ENCODE measurements around the gene KCNH4.
"Not testable (repeated sequence)": the region's sequence is repeated elsewhere in the genome, so short reads cannot be mapped to it uniquely, and the experiment has no call there.

Gene KCNH4

DNA sequence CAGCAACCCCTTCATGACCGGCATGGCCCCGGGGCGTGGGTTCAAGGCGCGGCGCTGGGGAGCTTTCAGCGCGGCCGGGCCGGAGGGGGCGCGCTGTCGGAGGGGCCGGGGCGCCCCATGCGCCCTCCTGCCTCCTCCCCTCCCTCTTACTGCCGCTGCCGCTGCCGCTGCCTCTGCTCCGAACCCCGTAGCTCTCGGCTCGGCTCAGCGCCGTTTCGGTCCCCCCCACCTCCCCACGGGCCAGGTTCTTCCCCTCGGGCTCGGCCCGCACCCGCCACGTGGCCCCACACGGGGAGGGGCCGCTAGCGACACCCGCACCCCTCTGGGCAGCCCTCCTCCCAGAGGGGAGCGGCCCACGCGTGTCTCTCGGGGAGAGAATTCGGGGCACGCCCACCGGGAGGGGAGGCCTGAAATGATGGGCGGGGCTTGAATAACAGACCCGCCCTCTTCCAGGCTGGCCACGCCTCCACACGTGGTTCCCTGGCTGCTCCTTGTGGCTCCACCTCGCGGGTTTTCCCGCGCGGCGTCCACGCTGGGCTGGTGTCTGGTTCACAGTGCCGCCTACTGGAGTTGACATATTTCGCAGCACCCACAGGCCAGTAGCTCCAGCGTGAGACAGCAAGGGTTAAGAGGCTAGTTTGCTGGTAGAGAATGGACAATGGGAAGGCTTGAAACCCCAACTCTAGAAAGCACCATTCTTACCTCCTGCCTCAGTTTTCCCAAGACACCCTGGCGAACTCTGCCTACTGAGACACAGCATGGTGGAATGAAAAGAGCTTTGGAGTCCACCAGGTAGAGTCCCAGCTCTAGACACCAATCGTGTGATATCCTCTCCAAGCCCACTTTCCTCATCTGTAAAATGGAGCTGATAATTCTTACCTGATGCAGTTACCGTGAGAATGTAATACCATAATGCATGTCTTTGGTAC lies at the start of gene KCNH4:
KCNH4 (minus strand) TSS at position 221 of the 929 bp plus-strand sequence; CDS start at position 24, 197 bp downstream.
- DNase-seq (ENCODE audit: low spot score) = peak; percentile 88

GRCh38 chr17:42230225-42230624 lies 49.3 kb upstream of the KCNH4 start:
- no peak for DNase-seq (ENCODE audit: low spot score)

DNA sequence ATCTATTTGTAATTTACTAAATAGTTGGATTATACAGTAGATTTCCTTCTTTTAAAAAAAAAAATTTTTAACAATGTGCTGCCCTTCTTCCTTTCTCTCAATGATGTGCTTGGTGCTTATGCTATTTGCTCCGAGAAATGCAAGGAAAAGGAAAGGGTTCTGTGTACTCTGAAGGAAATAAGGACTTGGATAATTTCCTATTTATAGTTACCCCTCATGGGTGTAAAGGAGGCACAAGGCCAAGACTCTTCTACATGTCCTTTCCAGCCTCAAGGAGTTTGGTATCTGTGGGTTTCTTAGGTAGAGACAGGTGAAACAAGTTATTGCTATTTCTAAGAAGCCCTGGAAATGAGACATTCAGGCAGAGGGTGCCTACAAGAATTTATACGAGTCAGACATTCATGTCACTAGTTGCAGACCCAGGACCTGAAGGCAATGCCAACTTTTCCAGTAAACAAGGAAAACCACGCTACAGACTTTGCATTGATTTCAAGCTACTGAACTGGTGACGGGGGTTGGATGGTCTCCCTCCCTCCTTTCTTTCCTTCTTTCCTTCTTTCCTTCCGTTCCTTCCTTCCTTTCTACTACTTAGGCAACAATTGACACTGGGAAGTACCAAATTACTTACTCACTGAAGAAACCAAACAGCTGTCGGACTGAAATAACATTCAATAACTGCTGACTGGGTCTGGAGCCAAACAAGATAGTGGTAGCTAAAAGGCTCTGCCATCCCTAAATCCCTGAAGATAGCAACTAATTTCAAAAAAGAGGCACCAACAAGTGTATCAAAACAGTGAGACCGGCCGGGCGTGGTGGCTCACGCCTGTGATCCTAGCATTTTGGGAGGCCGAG lies 47.1 kb upstream of the KCNH4 start:
- DNase-seq (ENCODE audit: low spot score) = no peak

GRCh38 chr17:42225646-42226045 lies 44.7 kb upstream of the KCNH4 start:
- DNase-seq (ENCODE audit: low spot score) = no peak

DNA sequence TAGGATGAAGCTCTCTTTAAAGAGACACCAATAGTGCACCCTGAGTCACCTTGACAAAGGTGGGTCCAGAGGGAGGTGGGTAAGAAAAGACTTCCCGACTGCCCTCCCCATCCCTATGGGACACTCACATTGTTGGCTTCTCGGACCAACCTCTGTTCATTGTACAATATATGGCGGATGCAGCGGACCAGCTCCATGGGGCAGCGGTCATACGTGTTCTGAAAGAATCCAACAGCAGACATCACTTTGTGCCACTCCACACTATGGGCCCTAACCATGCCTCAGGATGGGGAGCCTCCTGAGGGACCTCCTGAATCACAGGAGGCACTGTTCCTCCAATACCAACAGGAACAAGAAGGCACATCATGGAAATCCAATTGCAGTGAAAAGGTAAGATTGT lies 43.7 kb upstream of the KCNH4 start:
- no peak for DNase-seq (ENCODE audit: low spot score)

DNA sequence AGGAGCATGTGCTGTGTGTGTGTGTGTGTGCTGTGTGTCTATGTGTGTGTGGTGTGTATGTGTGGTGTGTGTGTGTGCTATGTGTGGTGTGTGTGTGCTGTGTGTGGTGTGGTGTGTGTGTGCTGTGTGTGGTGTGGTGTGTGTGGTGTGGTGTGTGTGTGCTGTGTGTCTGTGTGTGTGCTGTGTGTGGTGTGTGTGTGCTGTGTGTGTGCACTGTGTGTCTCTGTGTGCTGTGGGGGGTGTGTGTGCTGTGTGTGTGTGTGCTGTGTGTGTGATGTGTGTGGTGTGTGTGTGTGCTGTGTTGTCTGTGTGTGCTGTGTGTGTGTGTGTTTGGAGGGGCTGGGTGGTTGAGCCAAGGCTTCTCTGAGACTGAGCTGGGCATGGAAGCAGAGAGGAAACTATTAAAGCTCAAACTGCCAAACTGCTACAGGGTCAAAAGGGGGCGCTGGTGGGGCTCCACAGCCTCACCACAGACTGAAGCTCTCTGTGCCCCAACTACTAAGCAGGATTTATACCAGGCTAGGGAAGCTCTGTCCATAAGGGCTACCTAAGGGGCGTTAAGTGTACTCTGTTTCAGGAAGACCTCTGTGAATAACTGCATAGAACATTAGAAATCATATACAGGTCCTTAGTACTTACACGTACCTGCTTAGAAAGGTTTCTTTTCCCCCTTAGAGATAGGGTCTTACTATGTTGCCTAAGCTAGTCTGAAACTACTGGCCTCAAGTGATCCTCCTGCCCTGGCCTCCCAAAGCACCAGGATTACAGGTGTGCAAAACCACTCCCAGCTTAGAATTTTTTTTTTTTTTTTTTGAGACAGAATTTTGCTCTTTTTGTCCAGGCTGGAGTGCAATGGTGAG lies 41.2 kb upstream of the KCNH4 start:
- peak; percentile 68 for DNase-seq (ENCODE audit: low spot score)

- DNase-seq (ENCODE audit: low spot score) = not testable (repeated sequence)
Measured at GRCh38 chr17:42219280-42219679, 38.3 kb upstream of the KCNH4 start.

DNA sequence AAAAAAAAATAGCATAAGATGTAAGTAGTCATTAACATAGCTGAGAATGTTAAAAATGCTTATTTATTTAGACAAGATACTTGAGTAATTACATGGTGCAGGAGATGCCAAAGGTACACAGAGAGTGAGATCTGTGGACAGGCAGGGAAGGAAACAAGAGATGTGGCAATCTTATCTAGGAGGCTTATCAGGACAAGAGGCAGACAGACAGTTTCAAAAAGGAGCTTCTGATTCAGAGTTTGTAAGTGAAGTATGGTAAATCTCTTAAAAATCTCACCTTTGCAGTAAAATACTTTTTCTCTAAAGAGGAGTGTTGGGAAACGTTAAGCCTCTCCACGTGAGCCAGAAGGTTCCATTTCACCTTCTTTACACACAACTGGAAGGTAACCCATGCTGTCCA lies 33.2 kb upstream of the KCNH4 start:
- no peak for DNase-seq (ENCODE audit: low spot score)

- DNase-seq (ENCODE audit: low spot score) = no peak
Measured at GRCh38 chr17:42212382-42212781, 31.4 kb upstream of the KCNH4 start.

- peak; percentile 49 for DNase-seq (ENCODE audit: low spot score)
Measured at GRCh38 chr17:42211921-42212341, 31.0 kb upstream of the KCNH4 start.

DNA sequence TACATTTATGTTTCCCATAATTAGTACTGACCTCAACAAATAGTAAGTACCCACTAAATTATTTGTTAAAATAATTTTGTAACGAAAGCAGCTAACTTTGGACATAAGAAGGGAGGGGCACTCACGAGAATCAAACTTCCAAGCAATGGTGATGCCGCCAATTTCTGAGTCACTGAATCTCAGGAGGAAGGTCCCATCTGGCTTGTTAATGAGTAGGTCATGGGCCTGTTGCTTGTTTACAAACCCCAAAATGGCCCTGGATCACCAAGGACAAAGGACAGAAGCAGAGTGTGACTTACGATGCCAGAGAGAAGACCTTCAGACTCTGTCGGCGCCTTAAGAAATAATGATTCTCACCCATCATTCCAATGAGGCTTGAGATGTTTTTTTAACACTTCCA lies 29.1 kb upstream of the KCNH4 start:
- no peak for DNase-seq (ENCODE audit: low spot score)

GRCh38 chr17:42206153-42206612 lies 25.2 kb upstream of the KCNH4 start:
- not testable (repeated sequence) for DNase-seq (ENCODE audit: low spot score)

DNA sequence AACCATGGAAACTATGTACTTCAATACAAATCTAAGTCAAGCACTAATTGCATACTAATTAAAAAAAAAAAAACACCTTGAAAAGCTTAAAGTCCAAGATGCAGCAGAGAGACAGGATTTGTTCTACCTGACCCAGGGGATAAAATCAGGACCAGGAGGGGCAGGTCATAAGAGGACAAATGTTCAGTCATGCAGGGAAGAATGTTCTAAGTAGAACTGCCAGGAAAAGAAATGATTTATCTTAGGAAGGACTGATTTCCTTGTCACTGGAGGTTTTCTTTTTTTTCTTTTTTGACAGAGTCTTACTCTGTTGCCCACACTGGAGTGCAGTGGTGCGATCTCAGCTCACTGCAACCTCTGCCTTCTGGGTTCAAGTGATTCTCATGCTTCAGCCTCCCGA lies 22.4 kb upstream of the KCNH4 start:
- no peak for DNase-seq (ENCODE audit: low spot score)

DNA sequence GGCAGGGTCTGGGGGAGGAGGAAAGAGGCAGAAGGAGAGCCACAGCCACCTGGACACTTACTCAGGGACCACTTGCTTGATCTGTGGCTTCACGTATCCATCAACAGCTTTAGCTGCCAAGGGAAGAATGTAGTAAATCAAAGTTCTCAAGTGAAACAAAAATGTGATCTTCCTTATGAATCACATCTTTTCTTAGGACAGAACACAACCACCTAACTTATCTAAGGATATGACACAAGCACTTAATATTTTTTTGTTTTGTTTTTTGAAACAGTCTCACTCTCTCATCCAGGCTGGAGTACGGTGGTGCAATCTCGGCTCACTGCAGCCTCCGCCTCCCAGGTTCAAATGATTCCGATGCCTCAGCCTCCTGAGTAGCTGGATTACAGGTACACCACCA lies 21.8 kb upstream of the KCNH4 start:
- DNase-seq (ENCODE audit: low spot score) = no peak

DNA sequence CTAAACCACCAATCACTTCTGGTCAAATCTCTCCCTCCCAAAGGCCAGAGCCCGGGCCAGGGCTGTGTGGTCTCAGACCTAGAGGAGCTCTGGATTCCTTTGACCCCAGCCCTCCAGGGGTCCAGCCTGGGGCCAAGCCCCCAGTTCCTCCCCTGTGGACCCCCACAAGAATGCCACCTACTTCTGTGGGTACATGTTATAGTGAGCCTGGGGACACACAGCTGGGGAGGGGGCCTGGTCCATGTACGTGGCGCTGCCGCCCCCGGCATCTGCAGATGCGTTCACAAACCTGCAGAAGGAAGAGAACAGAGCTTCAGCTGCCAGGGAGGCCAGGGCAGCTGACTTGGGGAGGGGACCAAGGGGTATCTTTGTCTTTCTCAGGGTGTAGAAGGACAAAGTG lies 21.2 kb upstream of the KCNH4 start:
- no peak for DNase-seq (ENCODE audit: low spot score)

DNA sequence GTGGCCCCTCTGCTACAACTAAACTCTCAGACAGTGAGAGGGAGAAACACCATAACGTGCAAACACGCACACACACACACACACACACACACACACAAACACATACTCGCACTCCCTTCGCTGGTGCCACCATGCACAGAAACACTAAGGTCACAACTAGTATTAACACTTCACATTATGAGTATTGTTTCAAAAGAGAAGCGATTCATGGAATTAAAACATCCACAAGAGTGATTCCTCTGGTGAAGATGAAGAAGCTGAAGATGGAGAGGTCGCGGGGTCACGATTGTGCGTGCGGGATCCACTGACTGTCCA lies 20.5 kb upstream of the KCNH4 start:
- DNase-seq (ENCODE audit: low spot score) = no peak

GRCh38 chr17:42200706-42201457 lies 19.9 kb upstream of the KCNH4 start:
- no peak for DNase-seq (ENCODE audit: low spot score)

- no peak for DNase-seq (ENCODE audit: low spot score)
Measured at GRCh38 chr17:42199416-42200011, 18.6 kb upstream of the KCNH4 start.

- no peak for DNase-seq (ENCODE audit: low spot score)
Measured at GRCh38 chr17:42198897-42199296, 18.0 kb upstream of the KCNH4 start.

- no peak for DNase-seq (ENCODE audit: low spot score)
Measured at GRCh38 chr17:42197564-42198156, 16.7 kb upstream of the KCNH4 start.

All from GM03348 (cell line).